PC-3 (cell line): ENCODE data around the gene ANXA9.

Source experiments
- EZH2 ChIP-seq: fragments of 300-600 bp; sonication (generic); IDR thresholded peaks from one replicate; pipeline ENCODE4 v1.6.1; 2017; ENCODE audit warnings: antibody characterized with exemption, mild to moderate bottlenecking, low read length; ENCODE audit not compliant: unreplicated experiment
- EZH2phosphoT487 ChIP-seq: fragments of 300-600 bp; sonication (generic); IDR thresholded peaks from 2 replicates; pipeline ENCODE4 v1.6.1; 2018; ENCODE audit warnings: mild to moderate bottlenecking, antibody characterized with exemption, low read length, borderline replicate concordance
- TF ChIP-seq, protein P1 (sequence below): fragments of 300-600 bp; sonication (generic); conservative IDR thresholded peaks from 2 replicates; pipeline ENCODE4 v1.5.1; 2017; ENCODE audit warnings: antibody characterized with exemption, low read depth, mild to moderate bottlenecking, low read length

DNA sequence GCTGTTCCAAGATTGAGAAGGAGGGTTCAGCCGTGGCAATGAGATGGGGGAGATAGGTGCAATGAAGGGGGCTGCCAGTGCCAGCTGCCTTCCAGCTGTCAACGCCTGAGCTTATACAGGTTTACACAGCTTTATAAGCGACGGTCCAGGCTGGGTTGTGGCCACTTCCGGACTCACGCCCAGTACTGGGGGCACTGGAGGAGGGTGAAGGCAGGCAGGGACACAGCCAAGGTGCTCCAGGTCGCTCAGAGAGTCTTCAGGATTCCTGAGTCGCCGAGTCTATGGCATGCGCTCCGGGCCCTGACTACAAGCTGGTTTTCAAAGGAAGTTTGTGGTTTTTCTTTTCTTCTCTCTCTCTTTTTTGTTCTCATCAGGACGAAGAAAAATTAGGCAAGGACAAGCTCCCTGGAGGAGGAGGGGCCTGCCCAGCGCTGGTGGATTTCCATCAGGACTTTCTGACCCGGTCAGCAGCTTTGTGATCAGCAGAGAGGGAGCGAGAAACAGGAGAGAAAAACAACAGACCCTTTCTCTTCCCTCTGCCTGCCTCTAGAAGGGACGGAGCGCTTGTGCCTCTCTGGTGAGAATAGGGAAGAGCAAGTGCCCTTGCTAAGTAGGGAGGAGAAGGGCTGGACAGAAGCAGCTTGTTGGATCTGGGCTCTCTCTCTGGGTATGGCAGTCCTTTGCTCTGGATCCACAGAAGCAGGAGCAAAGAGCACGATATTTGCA, 24.4 kb downstream of the ANXA9 start, which contains the start of gene MINDY1:
- TF ChIP-seq EZH2phosphoT487 (no peak), EZH2 (no peak)
- TF ChIP-seq, protein P1, sequence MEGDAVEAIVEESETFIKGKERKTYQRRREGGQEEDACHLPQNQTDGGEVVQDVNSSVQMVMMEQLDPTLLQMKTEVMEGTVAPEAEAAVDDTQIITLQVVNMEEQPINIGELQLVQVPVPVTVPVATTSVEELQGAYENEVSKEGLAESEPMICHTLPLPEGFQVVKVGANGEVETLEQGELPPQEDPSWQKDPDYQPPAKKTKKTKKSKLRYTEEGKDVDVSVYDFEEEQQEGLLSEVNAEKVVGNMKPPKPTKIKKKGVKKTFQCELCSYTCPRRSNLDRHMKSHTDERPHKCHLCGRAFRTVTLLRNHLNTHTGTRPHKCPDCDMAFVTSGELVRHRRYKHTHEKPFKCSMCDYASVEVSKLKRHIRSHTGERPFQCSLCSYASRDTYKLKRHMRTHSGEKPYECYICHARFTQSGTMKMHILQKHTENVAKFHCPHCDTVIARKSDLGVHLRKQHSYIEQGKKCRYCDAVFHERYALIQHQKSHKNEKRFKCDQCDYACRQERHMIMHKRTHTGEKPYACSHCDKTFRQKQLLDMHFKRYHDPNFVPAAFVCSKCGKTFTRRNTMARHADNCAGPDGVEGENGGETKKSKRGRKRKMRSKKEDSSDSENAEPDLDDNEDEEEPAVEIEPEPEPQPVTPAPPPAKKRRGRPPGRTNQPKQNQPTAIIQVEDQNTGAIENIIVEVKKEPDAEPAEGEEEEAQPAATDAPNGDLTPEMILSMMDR: peak; percentile 64
